ENCODE measurements around the gene SERGEF.

The SERGEF gene

DNA sequence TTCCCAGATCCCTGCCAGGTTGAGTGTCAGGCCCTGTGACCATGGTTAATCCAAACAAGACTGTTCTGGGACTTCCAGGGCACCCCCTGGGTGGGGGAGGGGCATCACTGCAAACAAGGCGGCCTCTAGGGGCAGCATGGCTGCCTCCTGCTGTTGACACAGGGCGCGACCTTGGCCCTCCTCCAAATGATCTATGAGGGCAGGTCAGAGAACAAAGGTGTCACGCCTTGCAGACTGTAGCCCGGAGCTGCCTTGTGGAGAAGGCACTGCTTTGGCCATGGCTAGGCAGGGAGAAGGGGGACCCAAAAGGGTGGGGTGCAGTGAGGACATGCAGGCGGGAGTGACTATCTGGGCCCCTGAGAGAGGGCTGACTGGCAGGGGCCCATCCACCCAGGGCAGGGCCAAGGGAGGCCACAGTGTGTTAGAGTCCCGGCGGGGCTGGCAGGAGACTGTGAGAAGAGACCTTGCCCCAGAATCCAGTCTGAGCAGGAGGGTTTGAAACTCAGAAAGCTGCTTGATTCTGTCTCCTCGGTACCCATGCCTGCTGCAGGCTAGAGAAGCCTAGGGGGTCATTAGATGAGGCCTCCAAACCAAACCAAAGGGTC lies 242.7 kb downstream of the SERGEF start:
- no peak for DNase-seq (ENCODE audit: low read depth)

DNA sequence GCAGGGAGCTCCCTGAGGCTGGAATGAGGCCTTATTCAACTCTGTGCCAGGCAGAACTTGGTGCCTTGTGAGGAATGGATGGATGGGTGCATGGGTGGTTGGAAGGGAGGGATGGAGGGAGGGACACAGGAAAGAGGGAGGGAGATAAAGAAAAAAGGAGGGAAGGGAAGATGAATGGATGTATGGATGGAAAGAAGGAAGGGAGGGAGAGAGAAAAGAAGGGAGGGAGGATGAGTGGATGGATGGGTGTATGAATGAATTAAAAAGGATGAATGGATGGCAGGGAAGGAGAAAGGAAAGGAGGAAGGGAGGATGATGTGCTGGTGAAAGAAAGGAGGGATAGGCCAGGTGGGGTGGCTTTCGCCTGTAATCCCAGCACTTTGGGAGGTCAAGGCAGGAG lies 243.6 kb downstream of the SERGEF start:
- DNase-seq (ENCODE audit: low read depth): no peak

DNA sequence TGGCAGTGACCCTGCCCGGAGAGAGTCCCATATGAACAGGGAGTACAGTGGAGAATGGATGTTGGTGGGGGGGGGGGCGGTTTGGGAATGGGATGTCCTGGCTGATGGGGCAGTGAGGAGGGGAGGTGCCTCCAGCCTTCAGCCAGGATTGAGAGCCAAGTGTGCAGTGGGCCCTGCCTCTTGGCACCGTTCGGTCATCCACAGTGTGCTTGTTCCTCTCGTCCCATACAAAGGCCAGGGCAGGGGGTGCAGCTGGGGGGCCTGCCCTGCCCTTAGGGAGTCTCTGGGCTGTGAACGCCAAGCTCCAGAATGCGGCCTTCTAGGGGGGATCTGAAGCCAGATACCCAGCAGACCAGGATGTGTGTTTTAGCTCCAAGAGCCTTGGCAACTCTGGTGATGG lies 244.3 kb downstream of the SERGEF start:
- no peak for DNase-seq (ENCODE audit: low read depth)

DNA sequence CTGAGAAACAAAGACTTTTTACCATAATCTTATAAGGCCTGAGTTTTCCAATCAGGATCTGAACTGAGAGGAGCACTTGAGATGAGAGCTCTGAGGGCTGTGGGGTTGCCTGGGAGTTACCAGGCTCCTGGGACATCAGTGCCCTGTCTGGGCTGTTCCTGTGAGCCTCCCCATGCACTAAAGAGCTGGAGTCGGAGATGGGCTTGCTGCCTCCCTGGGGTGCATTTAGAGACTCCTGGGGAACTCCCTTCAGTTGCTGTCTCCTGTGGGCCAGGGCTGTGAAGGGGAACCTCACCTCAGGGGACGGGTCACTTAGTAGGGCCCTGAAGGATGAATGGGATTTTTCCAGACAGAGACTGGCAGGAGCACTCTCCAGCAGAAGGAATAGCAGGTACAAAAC lies 244.9 kb downstream of the SERGEF start:
- no peak for DNase-seq (ENCODE audit: low read depth)

DNA sequence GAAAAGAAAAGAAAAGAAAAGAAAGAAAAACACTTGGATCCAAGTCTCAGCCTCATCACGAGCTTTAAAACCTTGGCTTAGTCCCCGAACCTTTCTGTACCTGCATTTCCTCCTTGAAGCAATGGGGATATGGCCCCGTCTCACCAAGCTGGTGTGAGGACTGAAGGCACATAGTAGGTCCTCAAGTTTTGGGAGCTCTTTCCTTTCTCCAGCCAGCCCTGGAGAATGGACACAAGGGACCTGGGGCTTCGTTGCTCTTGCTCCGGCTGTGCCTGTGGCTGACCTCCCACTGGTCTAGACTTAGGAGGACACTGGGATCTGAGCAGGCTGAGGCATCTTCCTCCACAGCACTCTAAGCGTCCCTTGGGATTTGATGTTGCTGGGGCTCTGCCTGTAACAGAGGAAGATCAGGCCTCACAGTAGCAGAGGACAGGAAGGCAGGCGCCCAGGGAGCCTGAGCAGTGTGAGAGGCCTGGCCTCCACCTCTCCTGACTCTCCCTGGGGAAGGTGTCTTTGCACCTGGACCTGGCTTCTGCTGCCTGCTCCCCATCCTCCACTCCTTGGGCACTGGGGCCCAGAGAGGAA lies 245.5 kb downstream of the SERGEF start:
- no peak for DNase-seq (ENCODE audit: low read depth)

DNA sequence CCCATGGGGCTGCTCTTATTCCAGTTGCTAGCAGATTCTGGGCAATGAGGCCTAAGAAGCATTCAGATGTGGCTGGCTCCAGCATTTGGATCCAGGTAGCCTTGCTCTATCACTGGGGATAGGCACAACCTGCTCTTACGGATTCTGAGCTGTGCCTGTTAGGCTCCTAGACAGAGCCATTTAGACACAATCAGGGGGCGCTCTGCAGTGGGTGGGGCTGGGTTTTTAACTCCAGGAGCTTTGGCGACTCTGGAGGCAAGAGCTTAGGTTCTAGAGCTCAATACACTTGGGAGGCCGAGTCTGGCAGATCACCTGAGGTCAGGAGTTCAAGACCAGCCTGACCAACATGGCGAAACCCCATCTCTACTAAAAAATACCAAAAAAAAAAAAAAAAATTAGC lies 246.3 kb downstream of the SERGEF start:
- no peak for DNase-seq (ENCODE audit: low read depth)

DNA sequence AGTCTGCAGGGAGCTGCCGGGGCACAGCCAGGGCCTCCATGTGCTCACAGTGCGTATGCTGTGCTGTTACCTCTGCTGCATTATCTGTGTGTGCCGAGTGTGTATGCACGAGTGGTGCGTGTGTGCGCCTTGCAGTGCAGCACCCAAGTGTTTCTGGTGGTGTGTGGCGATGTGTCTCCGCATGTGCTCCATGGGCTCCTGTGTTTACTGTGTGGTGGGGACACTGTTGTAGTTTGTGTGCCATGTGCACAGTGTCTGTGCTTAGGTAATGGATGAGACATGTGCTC lies 246.8 kb downstream of the SERGEF start:
- no peak for DNase-seq (ENCODE audit: low read depth)

DNA sequence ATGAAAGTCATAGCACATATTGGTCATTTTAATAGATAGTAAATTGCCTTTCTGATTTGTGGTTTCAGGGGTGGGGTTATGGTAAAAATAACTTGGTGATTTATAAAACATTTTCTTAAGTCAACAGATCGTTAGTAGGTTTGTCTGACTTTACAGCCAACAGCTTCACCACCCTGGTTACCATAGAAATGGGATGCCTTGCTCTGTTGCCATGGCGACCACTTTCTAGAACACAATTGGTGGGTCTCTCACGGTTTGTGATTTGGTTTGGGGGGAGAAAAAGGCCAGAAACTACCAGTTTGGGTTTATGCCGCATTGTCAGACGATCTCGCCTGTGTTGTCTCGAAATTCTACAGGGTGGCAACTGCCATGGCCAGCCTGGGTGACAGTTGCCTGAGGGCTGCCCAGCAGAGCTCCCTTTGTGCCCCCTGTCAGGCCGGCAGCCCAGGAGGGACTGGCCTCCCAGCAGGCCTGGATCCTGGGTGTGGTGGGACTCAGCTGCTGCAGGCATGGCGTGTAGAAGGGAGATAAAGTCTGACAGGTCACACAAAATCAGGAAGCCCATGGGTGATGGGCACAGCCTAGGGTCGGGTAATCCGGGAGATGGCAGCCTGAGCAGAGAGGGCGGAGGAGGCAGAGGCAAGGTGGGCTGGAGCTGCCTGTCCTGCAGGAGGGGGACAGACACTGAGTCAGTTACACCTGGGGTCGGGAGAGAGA lies 247.3 kb downstream of the SERGEF start:
- no peak for DNase-seq (ENCODE audit: low read depth)

DNA sequence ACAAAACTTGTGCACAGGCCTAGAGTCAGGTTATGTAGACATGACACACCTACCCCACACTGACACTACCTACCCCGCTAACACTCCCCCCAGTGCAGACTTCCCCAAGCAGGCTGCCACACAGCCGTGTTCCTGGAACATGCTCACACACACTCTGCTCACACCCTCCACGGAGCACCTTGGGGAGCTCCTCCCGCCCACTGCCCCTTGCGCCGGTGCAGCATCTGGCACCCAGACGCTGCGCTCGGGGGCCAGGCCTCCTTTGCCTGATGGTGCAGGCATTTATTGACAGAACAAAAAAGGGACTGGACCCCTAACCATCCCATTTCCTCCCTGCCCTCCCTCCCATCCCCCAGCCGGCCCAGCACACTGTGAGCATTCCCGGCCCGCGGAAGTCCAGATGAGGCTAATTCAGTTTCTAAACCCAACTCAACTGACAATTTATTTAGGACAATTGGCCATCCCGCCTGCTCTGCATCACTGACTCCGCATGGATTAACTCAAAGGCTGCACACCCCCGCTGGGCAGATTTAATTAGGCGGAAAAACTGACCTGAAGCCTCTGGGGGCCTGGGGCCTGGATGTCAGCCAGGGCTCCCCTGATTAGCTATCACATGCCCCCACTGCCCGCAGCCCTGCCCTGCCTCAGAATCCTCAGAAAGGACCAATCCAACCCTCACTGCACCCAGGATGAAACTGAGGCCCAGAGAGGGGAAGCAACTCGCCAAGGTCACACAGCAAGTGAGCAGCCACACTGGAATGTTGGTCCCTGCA lies 248.2 kb downstream of the SERGEF start:
- DNase-seq (ENCODE audit: low read depth): no peak

DNA sequence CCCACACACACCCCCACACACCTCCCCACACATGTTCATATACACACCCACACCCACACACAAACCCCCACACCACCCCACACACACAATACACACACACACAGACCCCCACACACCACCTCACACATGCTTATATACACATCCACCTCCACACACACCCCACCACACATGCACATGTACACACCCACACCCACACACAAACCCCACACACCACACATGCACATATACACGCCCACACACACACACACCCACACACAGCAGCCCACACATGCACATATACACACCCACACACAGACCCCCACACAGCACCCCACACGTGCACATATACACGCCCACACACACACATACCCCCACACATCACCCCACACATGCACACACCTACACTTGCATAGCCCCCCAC lies 249.1 kb downstream of the SERGEF start:
- DNase-seq (ENCODE audit: low read depth): no peak

DNA sequence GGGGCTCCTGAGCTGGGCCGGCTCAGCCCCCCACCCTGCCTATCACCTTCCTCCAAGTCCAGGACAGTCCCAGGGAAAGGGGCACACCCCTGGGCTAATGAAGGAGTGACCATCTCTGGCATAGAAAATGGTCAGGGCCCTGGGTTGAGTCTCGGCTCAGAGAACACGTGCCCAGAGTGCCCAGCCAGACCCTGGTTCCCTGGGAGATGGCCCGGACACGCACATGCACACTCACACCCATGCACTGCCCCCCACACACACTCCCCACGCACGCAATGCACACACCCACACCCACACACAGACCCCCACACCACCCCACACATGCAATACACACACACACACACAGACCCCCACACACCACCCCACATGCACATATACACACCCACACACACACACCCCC lies 249.6 kb downstream of the SERGEF start:
- DNase-seq (ENCODE audit: low read depth): no peak

DNA sequence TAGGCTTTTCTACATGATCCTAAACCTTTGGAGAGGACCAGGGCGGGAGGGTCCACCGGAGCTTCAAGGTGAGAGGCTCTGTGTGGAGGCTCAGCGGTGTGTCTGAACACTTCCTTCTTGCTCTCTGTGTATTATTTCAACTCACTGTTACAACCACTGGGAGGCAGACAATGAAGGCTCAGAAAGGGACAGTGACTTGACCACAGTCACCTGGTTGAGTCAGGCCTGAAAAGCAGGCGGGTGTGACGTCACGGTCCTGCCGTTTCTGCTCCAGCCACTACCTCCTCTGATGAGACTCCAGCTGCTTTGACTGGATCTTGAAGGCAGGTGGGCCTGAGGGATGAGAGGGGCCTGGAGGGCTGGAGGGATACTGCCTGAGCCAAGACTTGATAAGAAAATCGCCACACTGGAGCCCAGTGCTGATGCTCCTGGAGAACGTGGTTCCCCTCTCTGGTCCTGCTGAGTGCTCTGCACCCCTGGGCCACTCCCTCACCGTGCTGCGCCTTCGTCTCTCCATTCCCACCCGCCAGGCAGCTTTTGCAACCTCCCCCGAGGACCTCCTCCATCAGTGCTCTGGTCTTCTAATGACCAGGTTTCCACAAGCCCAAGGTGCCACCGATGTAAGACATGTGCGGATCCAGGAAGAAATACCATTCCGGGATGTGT lies 250.4 kb downstream of the SERGEF start:
- DNase-seq (ENCODE audit: low read depth): no peak

DNA sequence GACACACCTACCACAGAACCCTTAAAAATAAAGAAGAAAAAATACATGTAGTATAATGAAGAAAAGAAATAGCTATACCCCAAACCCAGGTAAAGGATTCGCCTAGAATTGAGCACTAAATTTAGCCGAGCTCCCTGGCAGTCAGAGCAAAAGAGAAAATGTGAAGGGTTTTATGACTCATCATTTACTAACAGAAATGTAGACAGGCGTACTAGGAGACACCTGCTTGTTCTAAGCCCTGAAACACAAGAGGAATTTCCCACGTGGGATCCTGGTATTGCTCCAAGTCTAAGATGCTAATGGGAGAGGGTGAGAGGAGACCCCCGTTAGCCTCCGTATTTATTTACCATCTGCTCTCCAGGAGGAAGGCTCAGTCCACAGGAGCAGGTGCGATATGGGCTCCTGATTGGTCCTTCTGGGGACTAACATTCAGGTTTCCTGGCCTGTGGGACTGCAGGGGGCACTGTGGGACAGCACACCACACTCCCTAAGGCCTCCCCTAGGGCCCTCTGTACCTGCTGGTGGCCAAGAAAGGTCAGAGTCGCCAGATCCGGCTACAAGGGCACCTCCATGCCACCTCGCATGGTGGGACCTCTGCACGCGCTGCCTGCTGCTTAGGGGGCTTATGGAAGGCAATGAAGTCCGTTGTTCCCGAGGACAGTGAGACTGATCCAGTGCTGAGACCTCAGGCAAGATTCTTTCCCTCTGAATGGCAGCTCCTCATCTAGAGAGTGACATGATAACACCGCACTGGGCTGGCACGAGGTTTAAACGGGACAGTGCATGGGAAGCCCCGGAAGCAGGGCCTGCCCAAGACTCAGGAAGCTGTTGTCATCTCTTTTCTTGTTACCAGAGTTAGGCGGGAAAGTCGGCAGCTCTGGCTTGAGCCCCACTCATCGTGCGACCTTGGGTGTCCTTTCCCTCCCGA lies 252.5 kb downstream of the SERGEF start:
- no peak for DNase-seq (ENCODE audit: low read depth)

DNA sequence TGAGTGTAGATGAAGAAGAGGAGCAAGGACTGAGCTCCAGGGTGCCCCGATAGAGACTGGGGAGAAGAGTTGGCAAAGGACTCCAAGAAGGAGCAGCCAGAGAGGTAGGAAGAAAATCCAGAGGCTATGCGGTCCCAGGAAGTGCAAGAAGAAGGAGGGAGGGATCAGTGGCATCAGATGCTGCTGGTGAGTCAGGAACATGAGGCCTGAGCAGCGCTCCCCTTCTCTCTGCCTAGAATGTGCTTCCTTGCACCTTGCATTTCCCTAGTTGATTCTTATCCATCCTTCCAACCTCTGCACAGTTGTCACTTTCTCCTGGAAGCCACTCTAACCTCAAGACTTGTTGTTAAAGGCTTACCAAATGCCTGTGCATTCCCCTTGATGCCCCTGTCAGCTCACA lies 257.0 kb downstream of the SERGEF start:
- no peak for DNase-seq (ENCODE audit: low read depth)

DNA sequence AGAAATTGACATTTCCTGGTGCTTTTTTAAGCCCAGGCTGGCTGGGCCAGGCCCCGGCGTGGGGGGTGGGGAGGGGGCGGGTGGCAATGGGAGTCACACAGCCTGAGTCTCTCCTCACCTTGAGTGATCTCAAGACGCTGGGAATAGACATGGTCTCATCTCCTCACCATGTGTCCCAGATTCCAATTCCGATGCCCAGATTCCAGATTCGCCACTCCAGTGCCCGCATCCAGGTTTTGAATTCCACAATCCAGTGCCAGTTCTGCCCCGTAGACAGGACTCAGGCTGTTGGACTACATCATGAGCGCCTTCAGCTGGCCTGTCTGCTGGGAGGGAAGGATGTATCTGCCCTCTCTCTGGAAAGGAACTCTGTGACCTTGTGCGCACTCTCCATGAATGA lies 259.2 kb downstream of the SERGEF start:
- DNase-seq (ENCODE audit: low read depth): no peak

DNA sequence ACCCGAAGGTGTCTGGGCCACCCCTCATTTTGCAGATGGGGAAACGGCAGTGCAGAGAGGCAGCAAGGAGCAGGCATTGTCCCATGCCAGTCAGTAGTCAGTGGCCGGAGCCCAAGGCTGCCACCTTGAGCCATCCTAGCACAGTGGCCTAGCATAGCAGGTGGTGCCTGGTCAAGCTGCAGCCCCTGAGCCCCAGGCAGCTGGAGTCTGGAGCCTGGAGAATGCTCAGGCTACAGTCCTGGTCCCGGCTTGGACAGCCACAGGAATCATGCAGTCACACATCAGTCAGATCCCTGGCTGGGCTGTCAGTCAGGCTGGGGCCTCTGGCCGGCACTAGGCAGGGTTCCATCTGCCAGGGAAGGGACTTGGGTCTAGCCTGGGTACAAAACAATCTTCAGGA lies 259.7 kb downstream of the SERGEF start:
- DNase-seq (ENCODE audit: low read depth): no peak

DNA sequence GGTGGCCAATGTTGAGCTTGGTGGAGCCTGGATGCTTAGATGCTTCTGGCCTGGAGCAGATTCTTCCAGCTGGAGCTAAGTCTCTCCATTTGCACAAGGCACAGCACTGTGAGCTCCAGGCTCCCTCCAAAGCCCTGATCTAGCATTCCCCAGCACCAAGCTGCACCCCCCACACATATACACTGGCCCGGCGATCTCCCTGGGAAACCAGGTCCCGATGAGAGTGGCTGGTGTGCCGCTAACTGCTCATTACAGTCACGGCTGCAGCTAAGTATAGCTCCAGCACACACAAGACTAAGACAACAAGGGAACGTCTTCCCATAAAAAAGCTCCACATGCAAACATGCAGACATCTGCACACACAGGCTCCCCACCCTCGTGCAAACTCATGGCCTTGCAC lies 260.7 kb downstream of the SERGEF start:
- DNase-seq (ENCODE audit: low read depth): no peak

DNA sequence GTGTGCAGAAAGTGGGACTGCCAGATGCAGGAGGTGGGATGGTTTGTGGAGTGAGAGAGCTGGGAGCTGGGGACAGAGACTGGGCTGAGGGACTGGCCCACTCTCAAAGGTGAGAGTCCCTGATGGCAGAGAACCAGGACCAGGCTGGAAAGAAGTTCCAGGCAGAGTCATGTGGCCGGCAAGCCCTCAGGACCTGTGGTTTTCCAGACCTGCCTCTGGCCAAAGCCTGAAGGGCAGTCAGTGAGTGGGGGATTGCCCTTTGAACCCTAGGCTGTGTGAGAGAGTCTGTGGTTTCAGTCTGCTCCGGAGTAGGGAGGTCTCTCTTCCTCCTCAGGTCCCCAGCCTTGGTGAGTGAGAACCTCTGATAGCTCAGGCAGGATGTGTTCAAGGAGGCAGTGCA lies 261.3 kb downstream of the SERGEF start:
- no peak for DNase-seq (ENCODE audit: low read depth)

DNA sequence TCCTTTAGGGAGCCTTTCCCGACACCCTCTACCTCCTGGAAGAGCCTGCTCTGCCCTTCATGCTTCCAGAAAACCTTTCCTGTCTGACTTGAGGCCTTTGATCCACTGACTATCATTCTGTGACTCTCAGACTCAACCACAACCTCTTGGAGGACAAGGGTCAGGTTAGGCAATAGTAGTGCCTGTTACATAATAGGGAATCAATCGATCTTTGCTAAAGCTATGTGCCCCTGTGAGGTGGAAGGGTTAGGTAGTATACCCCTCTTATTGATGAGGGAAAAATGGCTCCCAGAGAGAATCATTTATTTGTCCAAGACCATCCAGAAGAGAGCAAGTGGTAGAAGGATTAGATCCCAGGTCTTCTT lies 262.1 kb downstream of the SERGEF start:
- DNase-seq (ENCODE audit: low read depth): no peak

DNA sequence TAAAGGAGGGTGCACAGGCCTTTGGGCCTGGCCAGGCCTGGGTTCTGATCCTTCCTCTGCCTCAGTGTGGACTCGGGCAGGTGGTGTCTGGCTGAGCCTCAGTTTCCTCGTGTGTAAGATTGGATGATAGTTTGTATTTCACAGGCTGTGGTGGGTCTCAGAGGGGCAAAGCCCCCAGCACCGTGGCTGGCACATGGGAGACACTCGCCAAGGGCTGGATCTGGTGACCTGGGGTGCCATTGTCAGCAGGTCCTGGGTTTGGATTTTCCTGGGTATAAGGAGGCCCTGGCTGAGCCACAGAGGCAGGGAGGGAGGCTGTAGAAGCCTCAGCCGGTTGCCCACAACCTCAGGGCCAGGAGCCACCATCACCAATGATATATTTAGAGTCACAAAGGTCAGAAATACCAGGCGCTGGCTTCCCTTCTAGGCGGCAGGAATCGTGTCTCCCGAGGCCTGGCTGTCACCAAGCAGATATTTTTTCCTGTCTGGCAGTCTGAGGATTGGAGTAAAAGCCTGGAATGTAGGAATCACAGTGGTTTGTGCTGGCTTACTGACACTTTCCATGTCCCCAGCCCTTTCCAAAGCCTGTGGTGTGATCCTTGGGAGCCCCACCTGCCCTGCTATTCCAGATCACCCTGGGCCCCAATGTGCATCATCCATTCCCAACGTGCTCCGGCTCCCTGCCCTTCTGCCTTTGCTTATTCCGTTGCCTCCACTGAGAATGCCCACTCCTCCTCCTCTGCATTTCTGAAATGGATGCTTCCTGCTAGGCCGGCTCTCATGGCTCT lies 262.6 kb downstream of the SERGEF start:
- no peak for DNase-seq (ENCODE audit: low read depth)

Measured in GM04503 (cell line).